ENCODE results near the gene POR.

GRCh38 chr7:75925717-75926435 lies 10.9 kb downstream of the POR start:
- TF ChIP-seq CTCF (IDR thresholded peaks at IDR 0.05; ENCODE audit: low read depth, low read length) (no peak), EZH2phosphoT487 (IDR thresholded peaks at IDR 0.05; ENCODE audit: low read depth) (no peak)
